Measurements from ENCODE around the gene PNMT. TPM values are rescaled to one million over a fixed set of nuclear protein-coding genes. Genes with fewer than 3 reads are reported as not detected.
A peak's percentile ranks its signal among the peaks of the same experiment; 100 is the strongest.

PNMT gene
- total RNA-seq, 4 donors from 2014 or later = 1.4 to 28.1 (median 1.8) TPM

DNA sequence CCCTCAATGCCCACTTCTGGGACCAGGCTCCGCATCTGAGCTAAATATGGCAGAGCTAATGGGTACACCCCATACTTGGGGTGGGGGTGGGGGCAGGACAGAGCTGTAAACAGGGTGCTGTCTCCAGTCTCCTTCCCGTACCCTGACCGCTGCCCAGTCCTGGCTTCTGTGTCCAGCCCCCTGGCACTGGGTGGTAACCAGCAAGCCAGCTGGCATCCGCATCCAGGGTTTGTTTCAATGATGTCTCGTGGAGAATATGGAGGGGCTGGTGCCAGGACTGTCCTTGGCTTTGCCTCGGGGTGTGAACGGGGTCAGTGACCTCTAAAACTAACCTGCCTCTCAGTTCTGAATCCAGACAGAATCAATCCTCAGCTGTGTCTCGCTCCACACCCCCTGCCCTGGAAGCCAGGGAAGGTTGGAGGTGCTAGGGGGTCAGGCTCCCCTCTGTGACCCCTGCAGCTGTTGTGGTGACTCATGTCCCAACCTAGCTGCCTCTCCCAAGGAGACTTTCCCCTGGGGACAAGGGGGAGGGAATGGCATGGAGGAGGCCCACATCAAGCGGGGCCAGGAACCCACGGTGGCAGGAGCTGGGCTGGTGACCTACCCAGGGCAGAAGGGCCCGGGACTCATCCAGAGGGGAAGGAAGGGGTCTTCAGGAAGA lies 1.5 kb upstream of the PNMT start:
- TF ChIP-seq, protein P1, sequence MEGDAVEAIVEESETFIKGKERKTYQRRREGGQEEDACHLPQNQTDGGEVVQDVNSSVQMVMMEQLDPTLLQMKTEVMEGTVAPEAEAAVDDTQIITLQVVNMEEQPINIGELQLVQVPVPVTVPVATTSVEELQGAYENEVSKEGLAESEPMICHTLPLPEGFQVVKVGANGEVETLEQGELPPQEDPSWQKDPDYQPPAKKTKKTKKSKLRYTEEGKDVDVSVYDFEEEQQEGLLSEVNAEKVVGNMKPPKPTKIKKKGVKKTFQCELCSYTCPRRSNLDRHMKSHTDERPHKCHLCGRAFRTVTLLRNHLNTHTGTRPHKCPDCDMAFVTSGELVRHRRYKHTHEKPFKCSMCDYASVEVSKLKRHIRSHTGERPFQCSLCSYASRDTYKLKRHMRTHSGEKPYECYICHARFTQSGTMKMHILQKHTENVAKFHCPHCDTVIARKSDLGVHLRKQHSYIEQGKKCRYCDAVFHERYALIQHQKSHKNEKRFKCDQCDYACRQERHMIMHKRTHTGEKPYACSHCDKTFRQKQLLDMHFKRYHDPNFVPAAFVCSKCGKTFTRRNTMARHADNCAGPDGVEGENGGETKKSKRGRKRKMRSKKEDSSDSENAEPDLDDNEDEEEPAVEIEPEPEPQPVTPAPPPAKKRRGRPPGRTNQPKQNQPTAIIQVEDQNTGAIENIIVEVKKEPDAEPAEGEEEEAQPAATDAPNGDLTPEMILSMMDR (IDR thresholded peaks at IDR 0.05) = no peak
- TF ChIP-seq POLR2A (IDR thresholded peaks at IDR 0.05) = no peak
- peaks cover 11 to 63% (median 15%) of the 10 kb centered on the region in 4 donors for H3K4me1 ChIP-seq
- H3K27ac ChIP-seq = peak overlapping the region in 1 of 4 donors; percentile 23
- H3K4me3 ChIP-seq = peak overlapping the region in 1 of 4 donors; percentile 54
- no peak for DNase-seq
- peaks cover 0 to 6% of the 10 kb centered on the region in 2 donors for H3K27me3 ChIP-seq
- no peaks in the 10 kb centered on the region for H3K9me3 ChIP-seq
- H3K36me3 ChIP-seq = peaks cover 0 to 8% (median 0%) of the 10 kb centered on the region in 3 donors

DNA sequence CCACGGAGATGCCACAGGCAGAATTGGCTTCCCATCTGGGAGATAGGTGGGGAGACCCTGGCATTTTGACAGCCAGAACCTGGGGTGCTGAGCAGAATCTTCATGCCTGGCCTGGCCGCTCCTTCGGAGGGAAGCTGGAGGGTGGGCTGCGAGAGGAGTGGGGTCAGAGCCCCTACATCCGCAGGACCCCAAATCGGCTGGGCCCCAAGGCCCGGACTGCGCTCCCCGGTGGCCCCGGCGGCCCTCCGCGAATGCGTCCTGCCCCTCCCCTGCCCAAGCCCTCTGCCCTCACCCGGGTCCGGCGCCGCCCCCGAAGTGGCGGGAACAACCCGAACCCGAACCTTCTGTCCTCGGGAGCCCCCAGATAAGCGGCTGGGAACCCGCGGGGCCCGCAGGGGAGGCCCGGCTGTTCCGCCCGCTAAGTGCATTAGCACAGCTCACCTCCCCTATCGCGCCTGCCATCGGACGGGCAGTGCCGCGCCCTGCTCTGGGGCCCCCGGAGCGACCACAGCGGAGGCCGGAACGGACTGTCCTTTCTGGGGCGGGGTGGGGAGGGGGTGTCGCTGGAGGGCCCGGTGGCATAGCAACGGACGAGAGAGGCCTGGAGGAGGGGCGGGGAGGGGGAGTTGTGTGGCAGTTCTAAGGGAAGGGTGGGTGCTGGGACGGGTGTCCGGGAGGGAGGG lies 850 bp upstream of the PNMT start:
- peak overlapping the region in 1 of 4 donors; percentile 23 for H3K27ac ChIP-seq
- H3K4me1 ChIP-seq = peaks cover 11 to 67% (median 15%) of the 10 kb centered on the region in 4 donors
- peak overlapping the region; percentile 37 to 60 (median 50) for H3K4me3 ChIP-seq
- H3K9me3 ChIP-seq = no peaks in the 10 kb centered on the region
- DNase-seq = peak in 2 of 3 donors; percentile 68 to 70
- H3K36me3 ChIP-seq = peaks cover 0 to 7% (median 0%) of the 10 kb centered on the region in 3 donors
- TF ChIP-seq, protein P1 (IDR thresholded peaks at IDR 0.05) = no peak
- TF ChIP-seq POLR2A (IDR thresholded peaks at IDR 0.05) = no peak
- H3K27me3 ChIP-seq = peaks cover 0 to 6% of the 10 kb centered on the region in 2 donors

DNA sequence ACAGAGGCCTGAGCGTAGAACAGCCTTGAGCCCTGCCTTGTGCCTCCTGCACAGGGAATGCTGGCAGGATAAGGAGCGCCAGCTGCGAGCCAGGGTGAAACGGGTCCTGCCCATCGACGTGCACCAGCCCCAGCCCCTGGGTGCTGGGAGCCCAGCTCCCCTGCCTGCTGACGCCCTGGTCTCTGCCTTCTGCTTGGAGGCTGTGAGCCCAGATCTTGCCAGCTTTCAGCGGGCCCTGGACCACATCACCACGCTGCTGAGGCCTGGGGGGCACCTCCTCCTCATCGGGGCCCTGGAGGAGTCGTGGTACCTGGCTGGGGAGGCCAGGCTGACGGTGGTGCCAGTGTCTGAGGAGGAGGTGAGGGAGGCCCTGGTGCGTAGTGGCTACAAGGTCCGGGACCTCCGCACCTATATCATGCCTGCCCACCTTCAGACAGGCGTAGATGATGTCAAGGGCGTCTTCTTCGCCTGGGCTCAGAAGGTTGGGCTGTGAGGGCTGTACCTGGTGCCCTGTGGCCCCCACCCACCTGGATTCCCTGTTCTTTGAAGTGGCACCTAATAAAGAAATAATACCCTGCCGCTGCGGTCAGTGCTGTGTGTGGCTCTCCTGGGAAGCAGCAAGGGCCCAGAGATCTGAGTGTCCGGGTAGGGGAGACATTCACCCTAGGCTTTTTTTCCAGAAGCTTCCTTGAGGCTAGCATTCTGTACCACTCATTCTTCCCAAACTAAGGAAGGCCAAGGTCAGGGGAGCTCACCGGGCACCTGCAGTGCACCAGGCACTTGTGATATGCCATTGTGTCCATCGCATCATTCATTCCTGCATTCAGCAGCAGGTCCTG lies 1.9 kb downstream of the PNMT start:
- Histone ChIP-seq H3K27ac (no peak overlapping the region), H3K36me3 (no peaks in the 10 kb centered on the region), H3K4me1 (peaks cover under 1 to 48% (median 15%) of the 10 kb centered on the region in 4 donors), H3K4me3 (no peak overlapping the region), H3K9me3 (no peaks in the 10 kb centered on the region), H3K27me3 (peaks cover 0 to 6% of the 10 kb centered on the region in 2 donors)
- no peak for DNase-seq
- TF ChIP-seq, protein P1 (IDR thresholded peaks at IDR 0.05) = no peak
- TF ChIP-seq POLR2A (IDR thresholded peaks at IDR 0.05) = no peak

DNA sequence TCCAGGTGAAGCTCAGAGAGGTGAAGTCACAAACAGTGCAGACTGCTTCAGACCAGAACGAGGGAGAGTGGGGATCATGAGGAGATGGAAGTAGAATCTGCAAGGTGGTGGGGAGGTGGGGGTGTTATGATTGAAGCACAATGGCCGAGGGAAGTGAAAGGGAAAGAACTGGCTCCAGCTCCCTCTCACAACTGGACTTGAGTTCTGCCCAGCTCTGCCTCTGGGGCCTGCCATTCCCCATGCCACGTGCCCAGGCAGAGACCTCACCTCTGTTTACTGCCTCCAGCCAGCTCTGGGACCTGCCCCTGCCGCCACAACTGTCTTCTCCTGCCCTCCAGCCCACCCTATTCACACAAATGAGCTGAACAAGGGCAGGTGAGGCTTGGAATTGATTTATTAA lies 2.5 kb downstream of the PNMT start:
- H3K4me3 ChIP-seq = no peak overlapping the region
- peaks cover 2 to 50% (median 15%) of the 10 kb centered on the region in 4 donors for H3K4me1 ChIP-seq
- H3K27me3 ChIP-seq = peaks cover 0 to 6% of the 10 kb centered on the region in 2 donors
- no peaks in the 10 kb centered on the region for H3K36me3 ChIP-seq
- H3K27ac ChIP-seq = no peak overlapping the region
- no peak for TF ChIP-seq POLR2A (IDR thresholded peaks at IDR 0.05)
- TF ChIP-seq, protein P1 (IDR thresholded peaks at IDR 0.05) = no peak
- no peak for DNase-seq
- H3K9me3 ChIP-seq = no peaks in the 10 kb centered on the region
